ENCODE results near the gene JMJD7. TPM values are rescaled to one million over a fixed set of nuclear protein-coding genes. Genes with fewer than 3 reads are reported as not detected.
A peak's percentile ranks its signal among the peaks of the same experiment; 100 is the strongest.

Gene JMJD7
- total RNA-seq, 1 experiment from 2014 or later: 10.9 TPM

- no TSS peak for BruUV-seq (replicated peaks)
- no peak overlapping the region for H3K4me3 Mint-ChIP-seq (ENCODE audit: unreplicated experiment)
- POLR2A ChIA-PET: interaction anchor here (0.5 kb wide), 1 partner anchor 68 kb away, joined by 3 read pairs; no protein-coding TSS in a partner anchor
These were observed 44.6 kb upstream of the JMJD7 start for GRCh38 chr15:41783296-41783695.

GRCh38 chr15:41788262-41788661 is 39.6 kb upstream of the JMJD7 start:
- DNase-seq: no peak
- no peak overlapping the region for H3K4me3 Mint-ChIP-seq (ENCODE audit: unreplicated experiment)
- BruUV-seq (replicated peaks): no TSS peak
- no peaks in the 10 kb centered on the region for H3K9me3 ChIP-seq
- H3K4me3 ChIP-seq (ENCODE audit: low read depth, low read length): no peak overlapping the region
- no peak for TF ChIP-seq CTCF (IDR thresholded peaks at IDR 0.05; ENCODE audit: insufficient read depth in 1 of 2, low read depth in 1 of 2, low read length in 1 of 2, severe bottlenecking in 1 of 2, unreplicated experiment in 1 of 2)
- peaks cover 33% of the 10 kb centered on the region for H3K4me1 Mint-ChIP-seq (ENCODE audit: low read depth, unreplicated experiment)
- ChIA-PET POLR2A (no interaction called here), CTCF (interaction anchor here (1.1 kb wide), 1 partner anchor 14 kb away, joined by 4 read pairs; the partner anchor contains the start of gene MAPKBP1)
- no peaks in the 10 kb centered on the region for H3K27me3 Mint-ChIP-seq (ENCODE audit: insufficient read depth, unreplicated experiment)
- no peaks in the 10 kb centered on the region for H3K27me3 ChIP-seq (replicated peaks; ENCODE audit: control insufficient read depth, insufficient read depth, low read length)
- H3K36me3 Mint-ChIP-seq (ENCODE audit: insufficient read depth, unreplicated experiment): peaks cover 13% of the 10 kb centered on the region
- H3K27ac Mint-ChIP-seq (ENCODE audit: unreplicated experiment): peak overlapping the region; percentile 0
- no peaks in the 10 kb centered on the region for H3K36me3 ChIP-seq (ENCODE audit: control insufficient read depth, insufficient read depth, low read length)
- no peaks in the 10 kb centered on the region for H3K9me3 Mint-ChIP-seq (ENCODE audit: unreplicated experiment)
- peaks cover 44% of the 10 kb centered on the region for H3K4me1 ChIP-seq
- intact Hi-C loops (cut with micrococcal nuclease; ENCODE audit: unreplicated experiment): no loop called here

More at GRCh38 chr15:41783296-41783695, 44.6 kb upstream of the JMJD7 start:
- Histone ChIP-seq H3K4me1 (peaks cover 33% of the 10 kb centered on the region), H3K9me3 (no peaks in the 10 kb centered on the region), H3K27me3 (replicated peaks; ENCODE audit: control insufficient read depth, insufficient read depth, low read length) (no peaks in the 10 kb centered on the region), H3K4me3 (ENCODE audit: low read depth, low read length) (no peak overlapping the region), H3K36me3 (ENCODE audit: control insufficient read depth, insufficient read depth, low read length) (no peaks in the 10 kb centered on the region)
- CTCF ChIA-PET: interaction anchor here (0.6 to 1.9 kb wide), 2 partner anchors 9 to 165 kb away, joined by 5 to 9 read pairs; partner anchors contain the start of gene MAPKBP1
- no peaks in the 10 kb centered on the region for H3K27me3 Mint-ChIP-seq (ENCODE audit: insufficient read depth, unreplicated experiment)
- H3K9me3 Mint-ChIP-seq (ENCODE audit: unreplicated experiment): no peaks in the 10 kb centered on the region
- DNase-seq: no peak
- H3K27ac Mint-ChIP-seq (ENCODE audit: unreplicated experiment): peak overlapping the region; percentile 50
- H3K4me1 Mint-ChIP-seq (ENCODE audit: low read depth, unreplicated experiment): peaks cover 24% of the 10 kb centered on the region
- intact Hi-C loops (cut with micrococcal nuclease; ENCODE audit: unreplicated experiment): no loop called here
- peaks cover 22% of the 10 kb centered on the region for H3K36me3 Mint-ChIP-seq (ENCODE audit: insufficient read depth, unreplicated experiment)
- TF ChIP-seq CTCF (IDR thresholded peaks at IDR 0.05; ENCODE audit: insufficient read depth in 1 of 2, low read depth in 1 of 2, low read length in 1 of 2, severe bottlenecking in 1 of 2, unreplicated experiment in 1 of 2): no peak

- no peak for TF ChIP-seq CTCF (IDR thresholded peaks at IDR 0.05; ENCODE audit: insufficient read depth in 1 of 2, low read depth in 1 of 2, low read length in 1 of 2, severe bottlenecking in 1 of 2, unreplicated experiment in 1 of 2)
- Histone ChIP-seq H3K4me3 (ENCODE audit: low read depth, low read length) (no peak overlapping the region), H3K4me1 (peaks cover 36% of the 10 kb centered on the region), H3K36me3 (ENCODE audit: control insufficient read depth, insufficient read depth, low read length) (no peaks in the 10 kb centered on the region), H3K27me3 (replicated peaks; ENCODE audit: control insufficient read depth, insufficient read depth, low read length) (no peaks in the 10 kb centered on the region), H3K9me3 (no peaks in the 10 kb centered on the region)
- BruUV-seq (replicated peaks): no TSS peak
- peaks cover 31% of the 10 kb centered on the region for H3K4me1 Mint-ChIP-seq (ENCODE audit: low read depth, unreplicated experiment)
- POLR2A ChIA-PET: interaction anchor here (0.6 kb wide), 1 partner anchor 15 kb away, joined by 8 read pairs; the partner anchor contains the start of gene MAPKBP1
- CTCF ChIA-PET: interaction anchor here (0.6 to 1.1 kb wide), 4 partner anchors 9 to 181 kb away, joined by 3 to 4 read pairs (median 3); partner anchors contain the start of gene MAPKBP1
- peaks cover 11% of the 10 kb centered on the region for H3K36me3 Mint-ChIP-seq (ENCODE audit: insufficient read depth, unreplicated experiment)
- H3K9me3 Mint-ChIP-seq (ENCODE audit: unreplicated experiment): no peaks in the 10 kb centered on the region
- H3K27ac Mint-ChIP-seq (ENCODE audit: unreplicated experiment): peak overlapping the region; percentile 39
- no peak overlapping the region for H3K4me3 Mint-ChIP-seq (ENCODE audit: unreplicated experiment)
- no peak for DNase-seq
- intact Hi-C loops (cut with micrococcal nuclease; ENCODE audit: unreplicated experiment): no loop called here
- no peaks in the 10 kb centered on the region for H3K27me3 Mint-ChIP-seq (ENCODE audit: insufficient read depth, unreplicated experiment)
These were observed 38.7 kb upstream of the JMJD7 start for GRCh38 chr15:41789236-41789635.
